HG02840 (cell line): ENCODE results near the gene ESRRG.

Experiments
- ATAC-seq: cut with Tn5 transposase; IDR thresholded peaks from one replicate; pipeline ENCODE4 v1.9.1; 2021; ENCODE audit warnings: mild to moderate bottlenecking, moderate library complexity, moderate number of reproducible peaks; ENCODE audit not compliant: unreplicated experiment, low FRiP score

Gene ESRRG

GRCh38 chr1:216640100-216640499, 83.1 kb downstream of the ESRRG start:
- ATAC-seq, result no peak

- no peak for ATAC-seq
These were observed 90.2 kb downstream of the ESRRG start for GRCh38 chr1:216632980-216633379.

DNA sequence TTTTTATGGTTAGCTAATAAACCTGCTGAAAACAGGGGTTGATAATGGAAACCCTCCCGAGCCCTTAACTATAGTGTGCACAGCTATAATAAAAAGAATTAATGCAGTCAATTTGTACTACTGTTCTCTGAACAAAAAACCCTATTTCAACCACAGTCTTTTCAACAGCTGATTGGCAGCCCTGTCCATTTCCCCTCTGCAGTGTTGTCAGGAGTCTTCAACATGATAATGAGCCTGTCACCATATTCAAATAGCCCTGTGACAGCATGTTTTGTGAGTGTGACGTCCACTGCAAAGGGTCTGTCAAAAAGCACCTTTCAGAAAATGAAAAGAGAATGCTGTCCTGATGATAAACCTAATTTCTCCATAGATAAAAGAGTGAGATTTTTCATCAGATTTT, 92.7 kb downstream of the ESRRG start:
- no peak for ATAC-seq

GRCh38 chr1:216627252-216627651, 96.0 kb downstream of the ESRRG start:
- no peak for ATAC-seq

- no peak for ATAC-seq
These were observed 96.7 kb downstream of the ESRRG start for GRCh38 chr1:216626394-216627067.

GRCh38 chr1:216621536-216621935, 101.7 kb downstream of the ESRRG start:
- ATAC-seq, result no peak

DNA sequence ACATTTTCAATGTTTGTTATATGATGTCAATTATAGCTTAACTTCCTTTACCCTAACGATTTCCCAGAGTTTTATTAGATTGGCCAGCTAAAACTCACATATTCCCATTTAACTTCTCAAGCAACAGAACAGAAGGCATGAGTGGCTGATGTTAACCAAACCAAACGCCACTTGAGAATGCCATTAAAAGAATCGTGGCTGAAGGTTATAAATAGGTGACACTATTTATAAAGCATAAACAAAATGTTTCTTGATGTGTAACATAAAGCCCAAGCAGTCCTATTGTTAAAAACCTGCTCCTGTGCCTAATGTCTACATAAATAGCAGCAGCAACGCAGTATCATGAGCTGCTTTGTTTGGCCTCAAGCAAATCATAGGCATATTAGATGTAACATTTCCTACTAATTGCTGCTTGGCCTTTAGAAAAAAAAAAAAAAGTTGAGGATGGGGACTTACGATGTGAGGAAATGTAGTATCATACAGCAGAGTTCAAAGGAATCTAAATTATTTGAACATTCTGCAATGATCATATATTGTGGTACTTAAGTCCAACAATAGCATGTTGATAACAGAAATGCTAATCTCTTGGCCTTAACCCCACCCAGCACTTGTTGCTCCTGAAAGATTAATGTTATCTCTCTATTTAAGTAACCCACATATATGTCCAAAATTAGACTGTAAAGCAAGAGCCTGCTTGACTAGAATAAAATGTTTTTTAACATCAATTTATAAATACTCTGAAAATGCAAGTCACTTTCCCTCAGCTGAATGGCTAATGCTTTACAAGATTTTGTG, 106.0 kb downstream of the ESRRG start:
- no peak for ATAC-seq

GRCh38 chr1:216616425-216616824, 106.8 kb downstream of the ESRRG start:
- no peak for ATAC-seq

DNA sequence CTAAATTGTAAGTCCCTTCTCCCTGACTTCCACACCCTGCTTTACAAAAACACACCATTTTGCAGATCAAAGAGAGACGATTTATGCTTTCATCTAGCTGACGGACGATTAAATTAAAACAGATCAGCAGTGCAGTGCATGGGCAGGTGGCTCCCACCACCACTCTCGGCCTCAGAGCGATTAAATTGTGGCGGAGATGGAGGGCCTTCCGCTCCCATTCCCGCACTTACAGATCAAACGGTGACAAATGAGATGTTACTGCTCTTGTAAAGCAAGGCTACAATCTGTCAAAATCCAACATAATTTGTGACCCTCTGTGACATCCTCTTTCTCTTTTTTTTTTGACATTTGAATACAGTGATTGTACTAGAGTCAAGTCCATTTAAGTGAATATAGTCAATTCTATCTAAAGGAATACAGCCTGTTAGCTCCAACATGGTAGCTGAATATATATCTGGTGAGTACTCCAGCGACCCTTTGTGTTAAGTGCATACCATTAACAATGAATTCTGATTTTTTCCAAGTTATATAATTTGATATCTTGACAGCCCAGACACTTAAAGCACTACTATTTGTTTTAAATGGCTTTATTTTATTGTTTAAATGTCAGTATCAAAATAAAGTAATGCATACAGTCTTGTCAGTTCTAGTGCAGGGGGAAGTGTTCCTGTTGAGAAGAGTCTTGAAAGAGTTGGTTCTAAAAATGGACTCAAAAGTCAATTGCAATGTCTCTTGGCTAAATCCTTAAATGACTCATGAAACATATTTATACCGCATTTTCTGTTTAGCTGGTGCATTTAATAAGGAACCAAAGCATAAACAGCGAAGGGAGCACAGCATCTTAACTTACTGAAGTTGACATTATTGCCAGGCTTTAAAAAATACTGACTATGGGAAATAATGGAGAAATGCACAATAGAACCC, 109.0 kb downstream of the ESRRG start:
- no peak for ATAC-seq

GRCh38 chr1:216612291-216612690, 110.9 kb downstream of the ESRRG start:
- ATAC-seq, result no peak

GRCh38 chr1:216607067-216607697, 116.0 kb downstream of the ESRRG start:
- ATAC-seq, result no peak

DNA sequence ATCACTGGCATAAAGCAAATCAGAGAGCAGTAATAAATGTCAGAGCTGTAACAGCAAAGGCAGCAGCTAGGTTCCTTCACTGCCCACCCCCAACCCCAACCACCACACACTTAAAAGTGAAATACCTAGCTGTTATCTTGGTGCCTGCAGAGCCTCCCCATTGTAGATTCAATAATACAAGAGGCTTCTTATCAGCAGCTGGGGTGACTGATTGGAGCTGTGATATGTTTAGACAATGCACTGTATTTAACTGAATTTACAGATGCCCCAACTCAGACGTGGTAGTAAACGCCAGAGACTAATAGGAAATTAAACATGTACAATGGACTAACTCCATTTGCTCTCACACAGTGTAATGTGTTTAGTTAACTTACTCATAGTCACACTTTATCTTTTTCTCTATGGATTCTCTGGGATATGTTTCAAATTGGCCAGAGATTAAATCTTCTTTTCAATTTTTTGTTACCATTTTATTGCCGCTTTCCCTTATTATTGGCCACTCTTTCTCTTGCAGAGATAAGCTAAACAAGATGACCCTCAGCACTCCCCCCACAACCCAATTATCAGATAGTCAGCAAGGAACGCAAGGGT, 117.1 kb downstream of the ESRRG start:
- no peak for ATAC-seq

- no peak for ATAC-seq
These were observed 118.5 kb downstream of the ESRRG start for GRCh38 chr1:216604771-216605170.

GRCh38 chr1:216600730-216601609, 122.3 kb downstream of the ESRRG start:
- ATAC-seq, result peak; percentile 70

DNA sequence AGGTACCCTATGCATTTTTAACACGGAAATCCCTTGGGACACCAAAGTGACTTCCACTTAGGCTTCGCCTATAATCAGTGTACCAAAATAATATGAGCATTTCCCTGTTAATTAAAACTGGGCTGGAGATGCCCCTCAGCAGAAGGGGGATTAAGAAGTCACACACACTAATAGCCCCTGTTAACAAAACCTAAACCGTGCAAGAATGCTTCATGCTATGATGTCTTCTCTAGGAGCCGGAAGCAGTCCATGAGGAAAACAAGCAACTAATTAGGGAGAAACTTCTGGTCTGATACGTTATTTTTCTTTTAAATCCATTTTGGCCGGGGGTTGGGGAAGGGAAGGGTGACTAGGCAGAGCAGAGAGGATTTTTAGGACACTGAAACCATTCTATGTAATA, 123.4 kb downstream of the ESRRG start:
- no peak for ATAC-seq

GRCh38 chr1:216598448-216598847, 124.8 kb downstream of the ESRRG start:
- no peak for ATAC-seq

GRCh38 chr1:216596281-216596862, 126.9 kb downstream of the ESRRG start:
- ATAC-seq, result no peak

GRCh38 chr1:216587715-216588114, 135.5 kb downstream of the ESRRG start:
- no peak for ATAC-seq

- no peak for ATAC-seq
These were observed 141.1 kb downstream of the ESRRG start for GRCh38 chr1:216582151-216582550.
